ENCODE measurements around the gene ZNF615.
"Not testable (repeated sequence)": the region's sequence is repeated elsewhere in the genome, so short reads cannot be mapped to it uniquely, and the experiment has no call there.

The ZNF615 gene

DNA sequence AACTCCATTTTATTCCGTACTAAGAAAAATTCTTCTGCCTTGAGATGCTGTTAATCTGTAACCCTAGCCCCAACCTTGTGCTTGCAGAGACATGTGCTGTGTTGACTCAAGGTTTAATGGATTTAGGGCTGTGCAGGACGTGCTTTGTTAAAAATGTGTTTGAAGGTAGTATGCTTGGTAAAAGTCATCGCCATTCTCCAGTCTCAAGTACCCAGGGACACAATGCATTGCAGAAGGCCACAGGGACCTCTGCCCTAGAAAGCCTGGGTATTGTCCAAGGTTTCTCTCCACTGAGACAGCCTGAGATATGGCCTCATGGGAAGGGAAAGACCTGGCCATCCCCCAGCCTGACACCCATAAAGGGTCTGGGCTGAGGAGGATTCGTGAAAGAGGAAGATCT, 50.2 kb downstream of the ZNF615 start:
- H3K27ac Mint-ChIP-seq; H3K4me1 Mint-ChIP-seq; ATAC-seq; H3K4me3 Mint-ChIP-seq; H3K36me3 Mint-ChIP-seq; DNase-seq (ENCODE audit: low spot score in 2 of 2): not testable (repeated sequence)
- H3K9me3 Mint-ChIP-seq: peaks cover 43% of the 10 kb centered on the region

GRCh38 chr19:51948975-51949374, 59.0 kb downstream of the ZNF615 start:
- Mint-ChIP-seq H3K9me3 (peaks cover 40% of the 10 kb centered on the region), H3K27ac (no peak overlapping the region), H3K4me1 (no peaks in the 10 kb centered on the region), H3K36me3 (peaks cover 8% of the 10 kb centered on the region), H3K4me3 (no peak overlapping the region)
- DNase-seq (ENCODE audit: low spot score in 2 of 2) (no peak), ATAC-seq (no peak)

- H3K4me1 Mint-ChIP-seq: no peaks in the 10 kb centered on the region
- ATAC-seq: no peak
- H3K36me3 Mint-ChIP-seq: peaks cover 32% of the 10 kb centered on the region
- H3K27ac Mint-ChIP-seq: no peak overlapping the region
- DNase-seq (ENCODE audit: low spot score in 2 of 2): no peak
- H3K4me3 Mint-ChIP-seq: no peak overlapping the region
- peaks cover 54% of the 10 kb centered on the region for H3K9me3 Mint-ChIP-seq
These were observed 61.4 kb downstream of the ZNF615 start for GRCh38 chr19:51946602-51947001.

- ATAC-seq: no peak
- peaks cover 57% of the 10 kb centered on the region for H3K9me3 Mint-ChIP-seq
- H3K36me3 Mint-ChIP-seq: peaks cover 48% of the 10 kb centered on the region
- H3K4me1 Mint-ChIP-seq: no peaks in the 10 kb centered on the region
- no peak overlapping the region for H3K4me3 Mint-ChIP-seq
- no peak for DNase-seq (ENCODE audit: low spot score in 2 of 2)
- no peak overlapping the region for H3K27ac Mint-ChIP-seq
These were observed 63.0 kb downstream of the ZNF615 start for GRCh38 chr19:51944798-51945552.
